GM12891 (cell line): ENCODE measurements around the gene NEDD4L.

ENCODE experiments used
- DNase-seq: peaks from one replicate; pipeline ENCODE4 v3.0.0; 2011; ENCODE audit warnings: low spot score; ENCODE audit not compliant: insufficient read length
- FAIRE-seq: peaks from 2 replicates; lab custom pipeline; 2011; peaks lifted over from hg19 to GRCh38; lab: Jason Lieb, UNC
- PAX5 ChIP-seq: IDR thresholded peaks from 2 replicates; pipeline ENCODE4 v1.6.1; 2011; ENCODE audit warnings: low read length, moderate library complexity, mild to moderate bottlenecking; ENCODE audit not compliant: insufficient read depth, severe bottlenecking
- POLR2A ChIP-seq: IDR thresholded peaks from 2 replicates; pipeline ENCODE4 v1.6.1; 2011; ENCODE audit warnings: low read depth, low read length, control low read depth
- POLR2AphosphoS5 ChIP-seq: IDR thresholded peaks from 2 replicates; pipeline ENCODE4 v1.6.1; 2011; ENCODE audit warnings: low read depth, low read length, control low read depth
- POU2F2 ChIP-seq: IDR thresholded peaks from 2 replicates; pipeline ENCODE4 v1.6.1; 2011; ENCODE audit warnings: low read depth, mild to moderate bottlenecking, control low read depth, low read length, moderate library complexity
- SPI1 ChIP-seq: IDR thresholded peaks from 2 replicates; pipeline ENCODE4 v1.6.1; 2011; ENCODE audit warnings: low read depth, low read length, control low read depth
- TAF1 ChIP-seq: IDR thresholded peaks from 2 replicates; pipeline ENCODE4 v1.6.1; 2011; ENCODE audit warnings: low read depth, low read length, control low read depth

The NEDD4L gene

DNA sequence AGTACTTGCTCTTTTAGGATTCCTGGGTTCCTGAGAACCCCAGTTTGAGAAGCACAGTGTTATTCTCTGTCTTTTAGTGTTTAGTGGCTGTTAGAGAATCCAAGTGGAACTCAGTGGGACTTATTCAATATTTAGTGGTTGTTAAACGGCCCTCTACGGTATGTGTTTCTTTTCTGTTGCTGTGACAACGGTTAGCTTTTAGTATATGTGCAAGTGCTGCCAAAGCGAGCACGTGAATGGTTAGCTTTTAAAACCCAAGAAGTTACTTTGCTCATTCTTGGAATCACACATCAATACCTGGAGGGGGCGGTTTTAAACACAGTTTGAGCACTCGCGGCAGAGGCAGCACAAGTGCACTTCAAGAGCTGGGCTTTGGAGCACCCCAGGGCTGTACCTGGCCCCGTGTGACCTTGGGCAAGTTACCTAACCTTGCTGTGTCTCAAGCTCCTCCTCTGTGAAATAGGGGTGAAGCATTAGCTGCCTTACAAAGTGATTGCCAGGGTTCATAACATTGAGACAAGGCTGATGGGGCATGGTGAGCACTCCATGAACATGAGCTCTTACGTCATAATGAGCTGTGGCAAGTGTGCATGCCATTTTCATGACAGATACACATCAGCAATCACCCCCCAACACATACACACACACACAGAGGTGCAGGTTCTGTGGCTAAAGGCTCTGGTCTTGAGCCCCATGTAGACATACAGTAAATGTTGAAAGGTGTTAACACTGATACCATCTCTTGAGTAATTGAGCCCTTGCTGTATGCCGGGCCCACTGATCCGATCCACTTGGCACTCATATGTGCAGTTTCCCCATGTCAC is 350.8 kb downstream of the NEDD4L start:
- DNase-seq: no peak

GRCh38 chr18:58396144-58396543 is 352.1 kb downstream of the NEDD4L start:
- DNase-seq: no peak
- no peak for FAIRE-seq
- TF ChIP-seq PAX5 (no peak), SPI1 (no peak), POU2F2 (no peak), POLR2AphosphoS5 (no peak), TAF1 (no peak), POLR2A (no peak)

More for the DNA sequence above, 350.8 kb downstream of the NEDD4L start:
- TF ChIP-seq POLR2A (no peak), POLR2AphosphoS5 (no peak), TAF1 (no peak), SPI1 (no peak), PAX5 (no peak), POU2F2 (no peak)
- no peak for FAIRE-seq

DNA sequence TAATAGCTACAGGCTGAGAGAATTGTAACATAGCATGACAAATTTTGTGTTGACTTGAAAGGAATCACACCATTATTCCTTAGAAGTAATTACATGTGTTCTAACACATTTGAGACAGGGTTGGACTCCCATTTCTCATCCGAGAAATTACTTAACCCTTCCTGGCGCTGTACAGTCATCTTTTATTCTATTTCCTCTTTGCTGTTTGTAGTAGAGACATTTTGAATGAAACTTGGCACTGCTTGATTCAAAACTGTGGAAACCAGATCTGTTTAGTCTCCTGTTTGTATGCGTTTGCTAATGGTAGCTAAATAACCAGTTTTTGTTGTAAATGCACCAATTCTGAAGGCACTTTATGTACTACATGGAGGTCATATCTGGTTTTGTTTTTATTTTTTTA is 352.9 kb downstream of the NEDD4L start:
- no peak for FAIRE-seq
- no peak for DNase-seq
- no peak for TF ChIP-seq TAF1
- TF ChIP-seq PAX5: no peak
- TF ChIP-seq POLR2AphosphoS5: no peak
- TF ChIP-seq SPI1: no peak
- TF ChIP-seq POLR2A: no peak
- no peak for TF ChIP-seq POU2F2

DNA sequence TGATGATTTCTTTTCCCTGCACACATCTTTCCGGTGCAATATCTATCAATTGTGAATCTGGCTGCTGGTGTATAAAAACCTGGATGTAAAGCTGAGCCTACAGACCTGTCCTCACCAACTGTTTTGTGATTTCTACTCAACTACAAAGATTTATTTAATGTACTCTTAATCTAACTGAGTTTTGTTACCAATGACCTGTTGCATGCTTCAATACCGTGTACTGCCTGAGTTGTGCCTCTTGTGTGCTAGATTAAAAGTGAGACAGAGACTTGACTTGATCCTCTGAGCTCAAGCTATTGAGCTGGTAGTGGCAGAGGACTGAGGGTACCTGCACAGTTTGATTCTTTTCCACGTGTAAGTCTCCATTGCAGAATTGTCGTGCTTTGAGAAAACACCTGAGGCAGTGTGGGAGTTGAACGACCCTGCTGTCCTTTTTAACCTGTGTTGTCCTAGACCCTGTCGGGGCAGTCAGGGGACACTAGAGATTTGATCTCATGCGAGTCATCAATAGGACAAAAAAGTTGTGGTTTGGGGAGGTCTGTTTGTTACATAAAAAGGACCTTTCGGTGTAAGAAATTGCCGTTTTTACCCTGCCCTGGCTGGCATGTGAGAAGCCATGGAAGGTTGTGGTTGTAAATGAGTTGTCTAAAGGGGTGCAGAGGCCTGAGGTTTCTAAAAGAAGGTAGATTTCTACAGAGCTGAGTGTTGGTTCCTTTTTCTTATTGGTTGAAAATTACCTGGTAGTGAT is 353.5 kb downstream of the NEDD4L start:
- DNase-seq (no peak), FAIRE-seq (peak; percentile 38)
- TF ChIP-seq TAF1: no peak
- no peak for TF ChIP-seq PAX5

DNA sequence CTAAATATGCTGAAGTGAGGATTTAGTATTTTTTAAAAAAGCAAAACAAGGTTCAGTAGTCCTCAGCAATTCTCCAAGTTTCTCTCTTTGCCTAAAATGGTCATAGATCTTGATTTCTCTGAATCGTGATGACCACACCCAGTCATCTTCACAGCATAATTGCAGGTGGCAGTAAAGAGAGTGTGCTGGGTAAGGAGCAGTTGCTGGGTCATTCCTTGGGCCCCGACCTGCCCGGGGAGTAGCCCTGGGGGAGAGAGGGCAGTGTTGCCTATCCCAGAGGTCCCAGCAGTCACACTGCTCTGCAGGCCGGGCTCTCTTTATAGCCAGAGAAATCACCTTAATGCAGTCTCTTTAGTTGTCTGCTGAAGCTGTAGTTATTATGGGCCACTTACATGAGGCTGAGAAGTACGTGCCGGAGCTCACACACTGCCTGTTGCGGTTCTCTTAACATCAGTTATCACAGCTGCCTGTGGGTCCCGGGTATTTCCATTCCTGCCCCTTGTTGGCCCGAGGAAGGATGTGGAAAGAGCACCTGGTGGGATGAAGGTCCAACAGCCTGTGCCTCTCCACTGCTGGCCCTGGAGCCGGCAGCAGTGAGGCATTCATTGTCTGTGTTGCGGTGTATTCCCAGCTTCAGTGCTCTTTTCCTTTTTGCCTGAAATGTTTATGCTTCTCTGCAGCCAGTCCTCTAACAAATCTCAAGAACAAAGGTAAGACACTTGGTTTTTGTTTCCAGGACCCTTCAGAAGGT is 354.8 kb downstream of the NEDD4L start:
- no peak for DNase-seq
- TF ChIP-seq POLR2A (no peak), PAX5 (no peak), POLR2AphosphoS5 (no peak), TAF1 (no peak)
- no peak for FAIRE-seq

- DNase-seq: no peak
- no peak for TF ChIP-seq TAF1
- TF ChIP-seq SPI1: no peak
- no peak for TF ChIP-seq POLR2AphosphoS5
- TF ChIP-seq POLR2A: no peak
- TF ChIP-seq PAX5: no peak
- TF ChIP-seq POU2F2: no peak
- FAIRE-seq: no peak
These were observed 356.4 kb downstream of the NEDD4L start for GRCh38 chr18:58400331-58400870.

DNA sequence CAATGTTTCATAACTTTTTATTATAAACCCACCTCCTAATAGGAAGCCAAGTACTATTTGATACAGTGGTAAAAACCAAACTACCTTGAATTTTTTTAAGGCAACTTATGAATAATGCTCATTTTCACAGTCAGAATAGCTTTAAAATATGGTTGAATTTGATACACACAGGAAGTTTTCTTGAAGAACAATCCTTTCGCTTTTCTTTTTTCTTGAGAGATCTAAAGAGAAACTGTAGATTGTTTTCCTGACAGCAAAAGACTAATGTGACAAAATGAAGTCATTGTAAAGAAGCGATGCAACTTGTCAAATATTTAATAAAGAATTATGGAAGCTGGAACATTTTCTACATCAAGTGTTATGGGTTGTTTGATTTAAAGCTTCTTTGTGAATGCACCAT is 357.2 kb downstream of the NEDD4L start:
- DNase-seq (no peak), FAIRE-seq (no peak)
- TF ChIP-seq TAF1: no peak
- TF ChIP-seq POLR2A: no peak
- TF ChIP-seq POLR2AphosphoS5: no peak
- no peak for TF ChIP-seq PAX5
- no peak for TF ChIP-seq SPI1
- TF ChIP-seq POU2F2: no peak

DNA sequence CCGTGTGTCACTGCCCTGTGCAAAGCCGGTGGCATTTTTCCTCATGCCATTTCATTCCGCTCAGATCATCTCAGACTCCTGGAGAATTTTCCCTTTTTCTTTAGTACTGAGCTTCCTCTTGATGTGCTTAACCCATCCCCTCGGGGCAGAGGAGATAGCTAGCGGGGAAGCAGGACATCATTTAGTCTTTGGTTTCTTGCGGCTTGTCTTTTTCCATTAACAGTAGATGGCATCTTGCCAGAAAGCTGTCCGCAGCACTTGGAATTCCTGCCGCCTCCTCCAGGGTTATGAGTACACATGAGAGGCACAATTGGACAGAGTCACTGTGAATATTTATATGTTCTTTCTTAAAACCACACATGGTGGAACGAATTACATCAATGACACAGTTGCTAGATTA is 358.2 kb downstream of the NEDD4L start:
- TF ChIP-seq POLR2AphosphoS5: no peak
- no peak for TF ChIP-seq SPI1
- no peak for TF ChIP-seq TAF1
- TF ChIP-seq PAX5: no peak
- no peak for TF ChIP-seq POLR2A
- no peak for TF ChIP-seq POU2F2
- DNase-seq (no peak), FAIRE-seq (no peak)
